GM12801 (cell line): ENCODE results near the gene NOX5.

Experiments
- CTCF ChIP-seq: IDR thresholded peaks from one replicate; pipeline ENCODE4 v1.5.1; 2011; ENCODE audit warnings: control low read depth; ENCODE audit not compliant: insufficient read length; ENCODE audit errors: extremely low read depth

NOX5 gene

GRCh38 chr15:68980786-68981185, 33.7 kb upstream of the NOX5 start:
- no peak for TF ChIP-seq CTCF

GRCh38 chr15:68981941-68982340, 32.6 kb upstream of the NOX5 start:
- no peak for TF ChIP-seq CTCF

- no peak for TF ChIP-seq CTCF
These were observed 31.4 kb upstream of the NOX5 start for GRCh38 chr15:68982976-68983563.

GRCh38 chr15:68983961-68984481, 30.5 kb upstream of the NOX5 start:
- TF ChIP-seq CTCF, result no peak

- TF ChIP-seq CTCF, result no peak
These were observed 29.9 kb upstream of the NOX5 start for GRCh38 chr15:68984586-68984985.

- TF ChIP-seq CTCF, result no peak
These were observed 29.1 kb upstream of the NOX5 start for GRCh38 chr15:68985361-68985891.

GRCh38 chr15:68986322-68986721, 28.2 kb upstream of the NOX5 start:
- no peak for TF ChIP-seq CTCF
